Activated CD8-positive, alpha-beta memory T cell treated with anti-CD3 and anti-CD28 coated beads, Interleukin-2, amount 50 U/mL, for 1 hour (primary cell): Measurements from ENCODE around the gene IL19.
"Not testable (repeated sequence)": the region's sequence is repeated elsewhere in the genome, so short reads cannot be mapped to it uniquely, and the experiment has no call there.

Experiments
- DNase-seq: peaks from one replicate; pipeline ENCODE4 v3.0.0-alpha.2; 2020; ENCODE audit errors: extremely low read depth

Gene IL19

GRCh38 chr1:206833106-206833680 lies 62.6 kb downstream of the IL19 start:
- DNase-seq: no peak

GRCh38 chr1:206833801-206834200 lies 63.2 kb downstream of the IL19 start:
- no peak for DNase-seq

- no peak for DNase-seq
These were observed 63.6 kb downstream of the IL19 start for GRCh38 chr1:206834217-206834616.

DNA sequence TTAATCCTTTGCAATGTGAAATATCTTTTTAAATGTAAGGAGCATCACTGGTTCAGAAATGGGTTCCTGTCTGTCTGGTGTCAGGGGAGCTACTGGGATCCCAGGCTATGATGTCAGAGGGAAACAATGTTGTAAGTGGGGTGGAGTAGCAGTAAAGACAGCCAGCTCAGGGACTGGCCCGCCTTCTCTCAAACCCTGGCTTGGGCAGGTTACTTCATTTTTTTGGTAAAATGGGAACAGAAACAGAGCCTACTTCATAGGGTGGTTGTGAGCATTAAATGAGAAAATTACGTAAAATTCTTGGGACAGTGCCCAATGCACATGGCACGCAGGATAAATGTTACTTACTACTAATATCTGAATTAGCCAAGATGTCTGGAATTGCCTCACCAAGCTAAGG lies 64.1 kb downstream of the IL19 start:
- DNase-seq: no peak

DNA sequence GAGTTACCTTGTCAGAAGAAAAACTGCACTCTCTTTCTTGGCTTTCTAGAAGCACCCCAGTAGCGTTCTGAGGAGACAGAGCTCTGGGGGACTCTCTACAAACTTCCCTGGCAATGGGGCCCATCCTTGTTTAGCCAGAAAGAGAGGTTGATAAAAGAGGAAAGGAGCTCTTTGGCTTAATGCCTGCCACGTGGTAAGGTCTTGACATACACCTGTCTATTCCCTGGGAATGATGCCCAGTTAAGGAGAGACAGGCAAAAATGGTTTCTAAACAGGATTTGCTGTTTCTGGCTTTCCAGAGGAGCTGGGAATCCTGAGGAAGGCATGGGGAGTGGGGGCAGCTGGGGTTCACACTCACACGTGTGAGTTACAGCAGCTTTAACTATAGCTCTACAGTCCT lies 64.6 kb downstream of the IL19 start:
- DNase-seq: no peak

DNA sequence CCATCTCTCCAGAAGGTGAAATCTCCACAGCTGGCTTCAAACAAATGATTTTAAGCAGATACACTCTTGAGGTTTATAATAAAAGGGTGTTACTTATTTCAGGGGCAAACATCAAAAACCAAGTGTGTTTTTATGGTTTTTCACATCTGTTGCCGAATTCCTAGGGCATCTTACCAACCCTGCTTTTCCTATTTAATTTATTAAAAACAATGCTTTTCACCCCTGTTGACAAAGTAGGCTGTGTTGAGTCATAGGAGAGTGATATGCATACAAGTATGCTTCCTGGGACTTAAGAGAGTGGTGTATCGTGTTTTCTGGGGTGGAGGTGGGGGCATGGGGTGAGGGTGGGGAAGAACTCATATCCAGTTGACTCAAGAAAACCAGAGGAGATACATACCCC lies 65.5 kb downstream of the IL19 start:
- DNase-seq: no peak

DNA sequence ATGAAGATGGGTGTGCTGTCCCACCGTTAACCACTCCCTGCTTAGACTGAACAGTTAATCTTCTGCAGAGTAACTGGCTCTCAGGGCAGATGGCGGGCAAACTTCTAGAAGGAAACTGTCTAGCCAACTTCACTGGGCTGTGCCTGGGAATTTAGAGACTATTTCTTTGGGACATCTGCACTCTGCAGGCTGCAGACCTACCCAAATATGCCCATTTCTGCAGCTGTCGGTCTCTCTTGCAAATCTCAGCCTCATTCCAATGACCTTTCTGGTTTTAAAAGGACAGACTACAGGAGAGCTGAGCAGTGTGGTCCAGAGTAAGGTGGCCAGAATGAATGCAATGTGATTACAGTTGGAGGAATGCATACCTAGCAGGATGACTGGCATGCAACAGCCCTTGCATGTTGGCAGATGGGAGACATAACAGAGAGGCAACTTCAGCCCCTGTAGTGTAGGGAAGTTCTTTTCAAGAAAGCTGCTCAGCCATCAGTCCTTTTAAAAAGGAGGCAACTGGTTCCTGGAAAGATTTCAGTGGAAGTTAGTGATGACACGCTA lies 68.5 kb downstream of the IL19 start:
- DNase-seq: no peak

GRCh38 chr1:206839857-206840256 lies 69.3 kb downstream of the IL19 start:
- DNase-seq: no peak

DNA sequence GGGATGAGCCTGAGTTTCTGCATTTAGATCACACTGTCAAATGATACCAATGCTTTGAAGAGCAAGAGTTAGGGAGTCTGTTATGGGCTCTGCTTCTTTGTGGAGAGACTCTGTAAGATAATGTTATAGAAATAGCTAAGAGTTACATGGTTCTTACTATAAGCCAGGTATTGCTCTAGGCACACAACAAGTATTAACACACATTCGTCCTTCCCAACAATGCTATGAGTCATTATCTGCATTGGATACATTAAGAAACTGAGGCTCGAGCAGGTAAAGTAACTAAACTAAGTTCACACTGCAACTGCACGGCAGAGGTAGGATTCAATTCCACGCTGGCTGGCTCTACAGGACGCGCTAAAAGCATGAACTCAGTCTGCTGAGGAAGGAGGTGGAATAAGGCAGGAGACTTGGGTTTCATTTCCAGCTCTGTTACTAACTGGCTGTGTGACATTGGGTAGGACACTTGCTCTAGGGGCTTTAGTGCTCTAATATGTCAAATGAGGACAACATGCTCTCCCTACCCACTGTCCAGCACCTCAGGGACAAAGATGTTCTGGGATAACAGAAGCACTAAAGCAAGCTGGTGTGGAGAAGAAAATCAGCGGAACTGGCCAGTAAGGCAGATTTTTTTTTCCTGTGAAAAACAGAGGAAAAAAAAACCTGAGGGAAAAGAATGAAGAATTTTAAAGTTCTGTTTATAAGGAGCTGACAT lies 71.2 kb downstream of the IL19 start:
- DNase-seq: no peak

DNA sequence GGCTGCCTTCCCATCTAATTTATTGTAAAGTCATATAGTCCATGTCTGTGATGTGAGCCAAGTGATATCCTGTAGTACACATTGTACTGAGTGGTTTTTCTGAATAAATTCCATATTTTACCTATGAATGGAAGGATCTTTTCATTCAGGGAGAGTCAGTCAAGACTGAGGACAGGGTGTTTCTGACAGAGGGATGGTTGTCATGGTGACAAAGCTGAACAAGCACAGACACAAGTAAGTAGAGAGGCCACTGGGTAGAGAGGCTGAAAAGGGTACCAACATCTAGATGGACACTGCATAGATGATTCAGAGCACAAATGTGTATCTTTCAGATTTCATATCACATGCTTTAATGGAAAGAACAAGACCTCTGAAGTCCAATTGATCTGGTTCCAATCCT lies 72.3 kb downstream of the IL19 start:
- no peak for DNase-seq

- no peak for DNase-seq
These were observed 73.1 kb downstream of the IL19 start for GRCh38 chr1:206843626-206844025.

GRCh38 chr1:206846487-206846886 lies 75.9 kb downstream of the IL19 start:
- DNase-seq: no peak

DNA sequence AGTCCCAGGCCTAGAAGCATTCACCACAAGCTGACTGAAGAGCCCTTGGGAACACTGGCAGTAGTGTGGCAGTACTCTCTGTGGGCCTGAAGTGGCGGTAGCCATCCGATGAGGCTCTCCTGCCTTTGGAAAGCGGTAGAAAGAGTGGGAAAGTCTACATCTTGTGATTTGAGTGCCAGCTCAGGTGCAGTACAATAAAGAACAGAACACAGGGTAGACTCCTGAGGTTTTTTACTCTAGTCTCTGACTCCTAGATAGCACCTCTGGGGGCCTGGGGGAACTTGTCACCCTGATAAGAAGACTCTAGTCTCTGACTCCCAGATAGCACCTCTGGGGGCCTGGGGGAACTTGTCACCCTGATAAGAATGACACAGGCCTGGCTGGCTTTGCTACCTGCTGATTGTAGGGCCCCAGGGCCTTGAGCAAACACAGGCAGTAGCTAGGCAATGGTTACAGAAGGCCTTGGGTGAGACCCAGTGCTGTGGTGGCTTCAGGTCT lies 76.8 kb downstream of the IL19 start:
- DNase-seq: no peak

- DNase-seq: no peak
These were observed 77.4 kb downstream of the IL19 start for GRCh38 chr1:206847946-206848345.

GRCh38 chr1:206850401-206850800 lies 79.8 kb downstream of the IL19 start:
- no peak for DNase-seq

DNA sequence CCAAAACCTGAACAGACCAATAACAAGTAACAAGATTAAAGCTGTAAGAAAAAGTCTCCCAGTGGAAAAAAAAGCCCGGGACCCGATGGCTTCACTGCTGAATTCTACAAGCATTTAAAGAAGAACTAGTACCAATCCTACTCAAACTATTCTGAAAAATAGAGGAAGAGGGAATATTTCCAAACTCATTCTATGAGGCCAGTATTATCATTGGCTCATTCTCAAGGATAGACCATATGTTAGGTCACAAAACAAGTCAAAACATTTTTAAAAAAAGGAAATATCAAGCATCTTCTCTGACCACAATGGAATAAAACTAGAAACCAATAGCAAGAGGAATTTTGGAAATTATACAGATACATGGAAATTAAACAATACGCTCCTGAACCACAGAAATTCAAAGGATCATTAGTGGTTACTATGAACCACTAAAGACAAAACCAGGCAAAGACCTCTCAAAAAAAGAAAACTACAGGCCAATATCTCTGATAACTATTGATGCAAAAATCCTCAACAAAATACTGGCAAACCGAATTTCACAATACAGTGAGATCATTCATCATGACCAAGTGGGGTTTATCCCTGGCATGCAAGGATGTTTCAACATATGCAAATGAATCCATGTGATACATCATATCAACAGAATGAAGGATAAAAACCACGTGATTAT lies 80.9 kb downstream of the IL19 start:
- DNase-seq: no peak

DNA sequence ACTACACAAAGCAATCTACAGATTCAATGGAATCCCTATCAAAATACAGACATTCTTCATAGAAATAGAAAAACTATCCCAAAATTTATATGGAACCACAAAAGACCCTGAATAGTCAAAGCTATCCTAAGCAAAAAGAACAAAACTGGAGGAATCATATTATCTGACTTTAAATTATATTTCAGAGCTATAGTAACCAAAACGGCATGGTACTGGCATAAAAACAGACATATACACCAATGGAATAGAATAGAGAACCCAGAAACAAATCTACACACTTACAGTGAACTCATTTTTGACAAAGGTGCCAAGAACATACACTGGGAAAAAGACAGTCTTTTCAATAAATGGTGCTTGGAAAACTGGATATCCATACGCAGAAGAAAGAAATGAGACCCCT lies 82.1 kb downstream of the IL19 start:
- not testable (repeated sequence) for DNase-seq

GRCh38 chr1:206853696-206854095 lies 83.1 kb downstream of the IL19 start:
- not testable (repeated sequence) for DNase-seq

DNA sequence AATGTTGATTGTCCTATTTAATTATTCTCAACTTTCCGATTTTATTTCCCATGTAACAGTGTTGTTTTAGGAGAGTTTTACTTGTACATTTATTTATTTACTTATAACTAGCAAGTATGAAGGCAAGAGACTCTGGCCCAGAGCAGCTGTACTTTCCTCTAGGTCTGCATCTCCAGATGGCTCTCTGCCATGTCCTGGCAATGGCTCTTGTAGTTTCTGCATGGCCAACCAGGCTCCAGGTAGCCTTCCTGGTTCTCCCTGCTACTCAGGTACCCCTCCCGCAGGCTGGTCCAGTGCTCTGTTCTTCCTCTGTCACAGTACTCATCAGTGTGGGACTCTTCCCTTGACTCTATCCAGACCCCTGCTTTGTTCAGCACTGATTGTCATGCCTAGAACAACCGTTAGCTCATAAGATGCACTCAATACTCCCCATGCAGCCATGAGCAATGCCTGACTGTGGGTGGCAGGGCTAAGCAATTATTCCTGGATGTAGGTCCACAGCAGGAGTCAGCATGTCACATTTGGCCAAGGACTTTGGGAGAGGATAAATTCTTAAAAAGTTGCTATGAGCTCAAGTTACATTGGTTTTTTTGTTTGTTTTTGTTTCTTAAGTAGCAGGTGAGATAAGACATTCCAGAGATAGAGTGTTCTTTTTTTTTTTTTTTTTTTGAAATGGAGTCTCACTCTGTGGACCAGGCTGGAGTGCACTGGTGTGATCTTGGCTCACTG lies 84.0 kb downstream of the IL19 start:
- DNase-seq: no peak

DNA sequence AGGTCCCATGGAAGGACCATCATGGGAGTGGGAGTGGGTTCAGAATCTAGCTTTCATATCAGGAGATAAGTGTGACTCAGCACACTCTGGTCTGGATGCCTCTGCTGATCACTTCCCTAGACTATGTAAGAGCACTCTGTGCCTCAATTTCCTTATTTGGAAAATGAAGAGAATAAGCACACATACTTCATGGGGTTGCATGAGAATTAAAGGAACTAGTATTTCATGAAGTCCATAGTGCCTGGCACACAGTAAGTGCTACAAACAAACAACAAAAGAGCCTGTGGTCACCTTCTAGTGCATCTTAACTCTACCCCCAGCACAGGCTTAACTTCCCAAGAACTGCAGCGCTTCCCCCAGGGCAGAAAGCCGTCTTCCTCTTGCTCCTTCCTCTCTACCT lies 85.3 kb downstream of the IL19 start:
- no peak for DNase-seq

DNA sequence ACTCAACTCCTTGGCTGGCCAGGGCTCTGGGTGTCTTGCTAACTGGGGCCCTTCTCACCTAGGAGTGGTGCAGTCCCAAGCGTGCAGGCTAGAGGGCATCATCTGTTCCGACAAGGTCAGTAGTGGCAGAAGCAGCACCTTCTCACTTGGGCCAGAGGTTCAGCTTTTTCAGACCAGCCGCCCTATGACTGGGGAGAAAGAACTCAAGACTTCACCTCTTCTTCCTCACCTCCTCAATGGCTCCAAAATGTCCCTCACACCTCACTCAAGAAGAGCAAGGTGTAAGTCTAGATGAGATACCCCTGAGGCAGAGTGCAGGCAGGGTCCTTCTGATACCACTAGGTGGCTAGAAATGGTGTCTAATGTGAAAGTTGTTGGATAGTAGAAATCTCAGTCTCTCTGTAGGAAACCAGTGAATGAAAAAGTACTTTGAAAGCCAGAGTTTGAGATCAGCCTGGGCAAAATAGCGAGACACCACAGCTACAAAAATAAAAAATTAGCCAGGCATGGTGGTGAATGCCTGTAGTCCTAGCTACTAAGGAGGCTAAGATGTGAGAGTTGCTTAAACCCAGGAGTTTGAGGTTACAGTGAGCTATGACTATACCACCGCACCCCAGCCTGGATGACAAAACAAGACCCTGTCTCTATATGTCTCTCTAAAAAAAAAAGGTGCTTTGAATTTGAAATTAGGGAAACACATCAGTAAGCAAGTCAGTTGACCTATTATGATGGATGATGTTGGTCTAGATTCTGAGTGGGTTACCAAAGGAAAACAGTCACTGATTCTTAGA lies 86.3 kb downstream of the IL19 start:
- DNase-seq: no peak
